Ishikawa (cell line): Measurements from ENCODE around the gene SUSD5.

Experiments
- CREB1 ChIP-seq: IDR thresholded peaks from 2 replicates; pipeline ENCODE4 v1.6.1; 2012; ENCODE audit warnings: low read depth
- EGR1 ChIP-seq: IDR thresholded peaks from 2 replicates; pipeline ENCODE4 v1.6.1; 2012
- EP300 ChIP-seq: IDR thresholded peaks from 2 replicates; pipeline ENCODE4 v1.6.1; 2012; ENCODE audit warnings: borderline replicate concordance
- MAX ChIP-seq: IDR thresholded peaks from 2 replicates; pipeline ENCODE4 v1.6.1; 2012
- NFIC ChIP-seq: IDR thresholded peaks from 2 replicates; pipeline ENCODE4 v1.6.1; 2012
- RAD21 ChIP-seq: IDR thresholded peaks from 2 replicates; pipeline ENCODE4 v1.6.1; 2012; ENCODE audit warnings: low read depth
- REST ChIP-seq: IDR thresholded peaks from 2 replicates; pipeline ENCODE4 v1.6.1; 2012; ENCODE audit warnings: low read depth, mild to moderate bottlenecking
- TAF1 ChIP-seq: IDR thresholded peaks from 2 replicates; pipeline ENCODE4 v1.6.1; 2012; ENCODE audit warnings: low read depth, mild to moderate bottlenecking
- TEAD4 ChIP-seq: IDR thresholded peaks from 2 replicates; pipeline ENCODE4 v1.6.1; 2012
- YY1 ChIP-seq: IDR thresholded peaks from 2 replicates; pipeline ENCODE4 v1.6.1; 2012; ENCODE audit warnings: low read depth

- TF ChIP-seq TAF1 (no peak), CREB1 (no peak), YY1 (no peak), EP300 (no peak), RAD21 (no peak), REST (no peak), NFIC (no peak), TEAD4 (no peak), EGR1 (no peak), MAX (no peak)
These were observed 113.8 kb downstream of the SUSD5 start for GRCh38 chr3:33104803-33105202.
